Measurements from ENCODE around the gene CPEB3. TPM values are rescaled to one million over a fixed set of nuclear protein-coding genes. Genes with fewer than 3 reads are reported as not detected.

Gene CPEB3
- total RNA-seq, 1 donor from 2014 or later: 8.0 TPM

DNA sequence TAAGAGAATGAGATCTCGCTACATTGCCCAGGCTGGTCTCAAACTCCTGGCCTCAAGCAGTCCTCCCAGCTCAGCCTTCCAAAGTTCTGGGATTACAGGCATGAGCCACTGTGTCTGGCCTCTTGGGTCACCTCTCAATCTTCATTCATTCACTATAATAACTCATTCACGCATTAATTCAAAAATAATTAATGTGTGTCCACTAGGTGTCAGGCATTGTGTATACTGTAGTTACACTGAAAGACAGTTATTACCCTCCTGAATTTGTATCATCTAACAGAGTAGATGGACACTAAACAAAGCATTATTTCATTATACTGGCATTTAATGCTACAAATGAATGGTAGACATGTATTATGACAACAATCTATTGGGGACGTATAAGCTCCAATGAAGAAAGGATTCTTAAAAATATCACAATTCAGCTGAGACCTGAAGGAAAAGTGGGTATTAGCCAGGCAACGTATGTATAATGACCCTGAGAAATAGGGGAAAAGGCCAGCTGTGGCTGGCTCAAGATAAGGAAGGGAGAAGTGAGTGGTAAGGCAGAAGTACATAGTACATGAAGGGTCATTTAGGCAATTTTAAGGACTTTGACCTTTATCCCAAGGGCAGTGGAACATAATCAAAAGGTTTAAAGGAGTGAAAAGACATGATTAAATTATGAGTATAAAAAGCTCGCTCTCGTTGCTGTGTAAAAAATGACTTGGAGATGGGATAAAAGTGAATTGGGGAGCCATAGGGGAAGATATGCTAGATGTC, 216.6 kb downstream of the CPEB3 start:
- TF ChIP-seq, protein P1, sequence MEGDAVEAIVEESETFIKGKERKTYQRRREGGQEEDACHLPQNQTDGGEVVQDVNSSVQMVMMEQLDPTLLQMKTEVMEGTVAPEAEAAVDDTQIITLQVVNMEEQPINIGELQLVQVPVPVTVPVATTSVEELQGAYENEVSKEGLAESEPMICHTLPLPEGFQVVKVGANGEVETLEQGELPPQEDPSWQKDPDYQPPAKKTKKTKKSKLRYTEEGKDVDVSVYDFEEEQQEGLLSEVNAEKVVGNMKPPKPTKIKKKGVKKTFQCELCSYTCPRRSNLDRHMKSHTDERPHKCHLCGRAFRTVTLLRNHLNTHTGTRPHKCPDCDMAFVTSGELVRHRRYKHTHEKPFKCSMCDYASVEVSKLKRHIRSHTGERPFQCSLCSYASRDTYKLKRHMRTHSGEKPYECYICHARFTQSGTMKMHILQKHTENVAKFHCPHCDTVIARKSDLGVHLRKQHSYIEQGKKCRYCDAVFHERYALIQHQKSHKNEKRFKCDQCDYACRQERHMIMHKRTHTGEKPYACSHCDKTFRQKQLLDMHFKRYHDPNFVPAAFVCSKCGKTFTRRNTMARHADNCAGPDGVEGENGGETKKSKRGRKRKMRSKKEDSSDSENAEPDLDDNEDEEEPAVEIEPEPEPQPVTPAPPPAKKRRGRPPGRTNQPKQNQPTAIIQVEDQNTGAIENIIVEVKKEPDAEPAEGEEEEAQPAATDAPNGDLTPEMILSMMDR (IDR thresholded peaks at IDR 0.05; ENCODE audit: partially characterized antibody, unreplicated experiment): no peak
- Mint-ChIP-seq H3K4me1 (ENCODE audit: low read depth, unreplicated experiment) (no peaks in the 10 kb centered on the region), H3K9me3 (ENCODE audit: unreplicated experiment) (no peaks in the 10 kb centered on the region), H3K27ac (ENCODE audit: unreplicated experiment) (no peak overlapping the region), H3K27me3 (ENCODE audit: unreplicated experiment) (no peaks in the 10 kb centered on the region), H3K36me3 (ENCODE audit: unreplicated experiment) (no peaks in the 10 kb centered on the region), H3K4me3 (ENCODE audit: unreplicated experiment) (no peak overlapping the region)
- no peak for DNase-seq

- H3K36me3 Mint-ChIP-seq (ENCODE audit: unreplicated experiment): no peaks in the 10 kb centered on the region
- H3K27ac Mint-ChIP-seq (ENCODE audit: unreplicated experiment): no peak overlapping the region
- H3K27me3 Mint-ChIP-seq (ENCODE audit: unreplicated experiment): no peaks in the 10 kb centered on the region
- H3K9me3 Mint-ChIP-seq (ENCODE audit: unreplicated experiment): no peaks in the 10 kb centered on the region
- TF ChIP-seq, protein P1 (IDR thresholded peaks at IDR 0.05; ENCODE audit: partially characterized antibody, unreplicated experiment): no peak
- no peak for DNase-seq
- H3K4me1 Mint-ChIP-seq (ENCODE audit: low read depth, unreplicated experiment): no peaks in the 10 kb centered on the region
- no peak overlapping the region for H3K4me3 Mint-ChIP-seq (ENCODE audit: unreplicated experiment)
Measured at GRCh38 chr10:92068900-92069299, 222.0 kb downstream of the CPEB3 start.

- Mint-ChIP-seq H3K36me3 (ENCODE audit: unreplicated experiment) (no peaks in the 10 kb centered on the region), H3K4me1 (ENCODE audit: low read depth, unreplicated experiment) (no peaks in the 10 kb centered on the region), H3K27me3 (ENCODE audit: unreplicated experiment) (no peaks in the 10 kb centered on the region), H3K27ac (ENCODE audit: unreplicated experiment) (no peak overlapping the region), H3K9me3 (ENCODE audit: unreplicated experiment) (no peaks in the 10 kb centered on the region), H3K4me3 (ENCODE audit: unreplicated experiment) (no peak overlapping the region)
- no peak for DNase-seq
- TF ChIP-seq, protein P1 (IDR thresholded peaks at IDR 0.05; ENCODE audit: partially characterized antibody, unreplicated experiment): no peak
Measured at GRCh38 chr10:92066386-92066785, 224.5 kb downstream of the CPEB3 start.

GRCh38 chr10:92064506-92064905, 226.4 kb downstream of the CPEB3 start:
- TF ChIP-seq, protein P1 (IDR thresholded peaks at IDR 0.05; ENCODE audit: partially characterized antibody, unreplicated experiment): no peak
- DNase-seq: no peak
- Mint-ChIP-seq H3K27ac (ENCODE audit: unreplicated experiment) (no peak overlapping the region), H3K36me3 (ENCODE audit: unreplicated experiment) (no peaks in the 10 kb centered on the region), H3K9me3 (ENCODE audit: unreplicated experiment) (no peaks in the 10 kb centered on the region), H3K4me3 (ENCODE audit: unreplicated experiment) (no peak overlapping the region), H3K4me1 (ENCODE audit: low read depth, unreplicated experiment) (no peaks in the 10 kb centered on the region), H3K27me3 (ENCODE audit: unreplicated experiment) (no peaks in the 10 kb centered on the region)

DNA sequence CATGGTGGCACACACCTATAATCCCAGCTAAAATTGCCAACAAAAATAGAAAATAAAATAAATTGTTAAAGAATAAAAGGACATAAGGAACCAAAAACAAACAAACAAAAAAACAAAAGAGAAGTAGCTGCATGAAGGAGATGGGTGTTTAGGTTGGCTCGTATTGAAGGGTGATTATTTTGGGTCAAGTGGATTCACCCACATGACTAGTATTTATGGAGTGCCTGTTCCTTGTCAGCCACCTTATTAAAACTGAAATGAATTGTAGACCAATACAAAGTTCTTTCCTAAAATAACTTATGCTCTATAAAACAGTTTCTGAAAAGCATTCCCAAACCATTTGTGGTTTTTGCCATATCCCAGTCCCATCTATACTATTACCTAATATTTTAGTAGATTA, 228.6 kb downstream of the CPEB3 start:
- Mint-ChIP-seq H3K4me1 (ENCODE audit: low read depth, unreplicated experiment) (no peaks in the 10 kb centered on the region), H3K27ac (ENCODE audit: unreplicated experiment) (no peak overlapping the region), H3K9me3 (ENCODE audit: unreplicated experiment) (no peaks in the 10 kb centered on the region), H3K36me3 (ENCODE audit: unreplicated experiment) (no peaks in the 10 kb centered on the region), H3K27me3 (ENCODE audit: unreplicated experiment) (peaks cover under 1% of the 10 kb centered on the region), H3K4me3 (ENCODE audit: unreplicated experiment) (no peak overlapping the region)
- TF ChIP-seq, protein P1 (IDR thresholded peaks at IDR 0.05; ENCODE audit: partially characterized antibody, unreplicated experiment): no peak
- DNase-seq: no peak

Measured in glutamatergic neuron (in vitro differentiated cells).